ENCODE measurements around the gene CCDC69.
"Not testable (repeated sequence)": the region's sequence is repeated elsewhere in the genome, so short reads cannot be mapped to it uniquely, and the experiment has no call there.

CCDC69 gene

DNA sequence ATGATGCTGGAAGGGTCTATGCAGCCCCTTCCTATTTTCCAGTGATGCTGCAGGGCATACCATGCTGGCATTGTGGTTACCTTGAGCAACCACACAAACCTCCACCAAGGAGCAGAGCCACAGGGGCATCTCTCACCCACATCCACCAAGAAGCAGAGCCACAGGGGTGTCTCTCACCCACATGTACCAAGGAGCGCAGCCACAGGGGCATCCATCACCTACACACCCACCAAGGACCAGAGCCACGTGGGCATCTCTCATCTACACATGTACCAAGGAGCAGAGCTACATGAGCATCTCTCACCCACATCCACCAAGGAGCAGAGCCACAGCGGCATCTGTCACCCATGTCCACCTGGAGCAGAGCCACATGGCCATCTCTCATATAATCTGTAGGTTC is 20.3 kb upstream of the CCDC69 start:
- Histone ChIP-seq H3K4me3 (ENCODE audit: low read depth in 1 of 2, low read length in 1 of 2) (no peak overlapping the region), H3K36me3 (no peaks in the 10 kb centered on the region), H3K4me1 (ENCODE audit: control insufficient read depth in 1 of 2, insufficient read depth in 1 of 2, low read depth in 1 of 2, low read length in 1 of 2) (peaks cover 16 to 22% of the 10 kb centered on the region in 2 experiments), H3K27ac (no peak overlapping the region), H3K9me3 (no peaks in the 10 kb centered on the region), H3K27me3 (no peaks in the 10 kb centered on the region)
- TF ChIP-seq, protein P1, sequence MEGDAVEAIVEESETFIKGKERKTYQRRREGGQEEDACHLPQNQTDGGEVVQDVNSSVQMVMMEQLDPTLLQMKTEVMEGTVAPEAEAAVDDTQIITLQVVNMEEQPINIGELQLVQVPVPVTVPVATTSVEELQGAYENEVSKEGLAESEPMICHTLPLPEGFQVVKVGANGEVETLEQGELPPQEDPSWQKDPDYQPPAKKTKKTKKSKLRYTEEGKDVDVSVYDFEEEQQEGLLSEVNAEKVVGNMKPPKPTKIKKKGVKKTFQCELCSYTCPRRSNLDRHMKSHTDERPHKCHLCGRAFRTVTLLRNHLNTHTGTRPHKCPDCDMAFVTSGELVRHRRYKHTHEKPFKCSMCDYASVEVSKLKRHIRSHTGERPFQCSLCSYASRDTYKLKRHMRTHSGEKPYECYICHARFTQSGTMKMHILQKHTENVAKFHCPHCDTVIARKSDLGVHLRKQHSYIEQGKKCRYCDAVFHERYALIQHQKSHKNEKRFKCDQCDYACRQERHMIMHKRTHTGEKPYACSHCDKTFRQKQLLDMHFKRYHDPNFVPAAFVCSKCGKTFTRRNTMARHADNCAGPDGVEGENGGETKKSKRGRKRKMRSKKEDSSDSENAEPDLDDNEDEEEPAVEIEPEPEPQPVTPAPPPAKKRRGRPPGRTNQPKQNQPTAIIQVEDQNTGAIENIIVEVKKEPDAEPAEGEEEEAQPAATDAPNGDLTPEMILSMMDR (IDR thresholded peaks at IDR 0.05): no peak

DNA sequence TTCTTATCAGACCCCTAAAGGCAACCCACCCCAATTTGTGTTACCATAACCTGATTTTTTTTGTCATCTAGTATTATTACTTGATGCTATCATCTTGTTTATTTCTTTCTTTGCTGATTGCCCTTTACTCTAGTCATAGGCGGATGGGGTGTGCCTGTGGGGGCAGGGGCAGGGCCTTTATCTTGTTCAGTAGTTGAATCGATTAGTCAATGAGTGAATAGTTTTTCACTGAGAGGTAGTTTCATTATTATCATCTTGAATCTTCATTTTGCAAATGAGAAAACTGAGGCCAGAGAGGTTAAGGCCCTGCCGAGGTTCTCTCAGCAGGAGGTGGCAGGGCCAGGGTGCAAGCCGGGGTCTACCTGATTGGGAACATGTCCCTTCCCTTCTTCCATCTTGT is 19.7 kb upstream of the CCDC69 start:
- Histone ChIP-seq H3K4me1 (ENCODE audit: control insufficient read depth in 1 of 2, insufficient read depth in 1 of 2, low read depth in 1 of 2, low read length in 1 of 2) (peaks cover 18 to 25% of the 10 kb centered on the region in 2 experiments), H3K36me3 (no peaks in the 10 kb centered on the region), H3K27me3 (peaks cover 1% of the 10 kb centered on the region), H3K27ac (no peak overlapping the region), H3K9me3 (no peaks in the 10 kb centered on the region), H3K4me3 (ENCODE audit: low read depth in 1 of 2, low read length in 1 of 2) (no peak overlapping the region)
- TF ChIP-seq, protein P1 (IDR thresholded peaks at IDR 0.05): no peak

DNA sequence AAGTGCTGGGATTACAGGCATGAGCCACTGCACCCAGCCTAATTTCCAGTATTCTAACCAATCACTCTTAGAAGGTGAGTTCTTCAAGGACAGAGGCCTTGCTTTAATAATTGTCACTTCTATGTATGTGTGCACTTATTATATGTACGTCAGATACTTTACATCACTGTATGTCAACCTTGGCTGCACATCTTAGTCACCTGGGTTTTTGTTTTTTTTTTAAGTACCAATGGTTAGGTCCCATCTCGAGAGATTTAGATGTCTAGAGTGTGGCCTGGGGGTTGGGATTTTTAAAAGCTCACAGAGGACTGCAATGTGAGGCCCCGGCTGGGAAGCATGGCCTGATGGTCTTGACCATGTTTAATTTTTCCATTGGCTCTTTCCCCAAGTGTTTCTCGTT is 19.2 kb upstream of the CCDC69 start:
- no peak overlapping the region for H3K4me3 ChIP-seq (ENCODE audit: low read depth in 1 of 2, low read length in 1 of 2)
- H3K36me3 ChIP-seq: no peaks in the 10 kb centered on the region
- no peak overlapping the region for H3K27ac ChIP-seq
- TF ChIP-seq, protein P1 (IDR thresholded peaks at IDR 0.05): no peak
- no peaks in the 10 kb centered on the region for H3K9me3 ChIP-seq
- peaks cover 6% of the 10 kb centered on the region for H3K27me3 ChIP-seq
- H3K4me1 ChIP-seq (ENCODE audit: control insufficient read depth in 1 of 2, insufficient read depth in 1 of 2, low read depth in 1 of 2, low read length in 1 of 2): peaks cover 18 to 25% of the 10 kb centered on the region in 2 experiments

DNA sequence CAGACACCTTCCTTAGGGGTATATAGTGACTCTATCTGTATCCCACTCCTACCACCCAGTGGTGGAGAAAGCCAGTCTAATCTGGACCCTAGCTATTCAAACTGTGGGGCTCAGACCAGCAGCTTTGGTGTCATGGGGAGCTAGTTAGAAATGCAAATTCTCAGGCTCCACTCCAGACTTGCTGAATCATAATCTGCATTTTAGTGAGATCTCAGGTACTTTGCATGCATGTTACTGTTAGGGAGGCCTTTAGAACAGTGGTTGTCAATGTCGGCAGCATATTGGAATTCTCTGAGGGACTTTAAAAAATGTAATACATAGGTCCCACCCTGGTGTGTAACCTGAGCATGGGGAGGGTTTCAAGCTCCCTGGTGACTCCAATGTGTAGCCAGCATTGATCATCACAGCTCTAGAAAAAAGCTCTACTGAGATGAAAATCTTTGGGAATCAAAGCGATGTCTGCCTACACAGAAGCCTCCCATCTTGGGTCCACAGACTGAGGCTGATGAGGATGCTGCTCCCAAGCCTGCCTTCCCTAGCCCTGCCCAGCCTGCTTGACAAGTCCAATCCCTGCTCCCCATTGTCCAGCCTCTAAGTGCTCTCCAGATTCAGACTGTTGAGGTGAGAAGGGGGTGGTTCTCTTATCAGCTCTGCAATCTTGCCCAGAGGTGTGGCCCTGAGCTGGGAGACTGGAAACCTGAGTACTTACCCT is 17.2 kb upstream of the CCDC69 start:
- Histone ChIP-seq H3K4me1 (ENCODE audit: control insufficient read depth in 1 of 2, insufficient read depth in 1 of 2, low read depth in 1 of 2, low read length in 1 of 2) (peaks cover 17 to 25% of the 10 kb centered on the region in 2 experiments), H3K9me3 (no peaks in the 10 kb centered on the region), H3K36me3 (no peaks in the 10 kb centered on the region), H3K27ac (no peak overlapping the region), H3K27me3 (peaks cover 6% of the 10 kb centered on the region), H3K4me3 (ENCODE audit: low read depth in 1 of 2, low read length in 1 of 2) (no peak overlapping the region)
- TF ChIP-seq, protein P1 (IDR thresholded peaks at IDR 0.05): no peak

DNA sequence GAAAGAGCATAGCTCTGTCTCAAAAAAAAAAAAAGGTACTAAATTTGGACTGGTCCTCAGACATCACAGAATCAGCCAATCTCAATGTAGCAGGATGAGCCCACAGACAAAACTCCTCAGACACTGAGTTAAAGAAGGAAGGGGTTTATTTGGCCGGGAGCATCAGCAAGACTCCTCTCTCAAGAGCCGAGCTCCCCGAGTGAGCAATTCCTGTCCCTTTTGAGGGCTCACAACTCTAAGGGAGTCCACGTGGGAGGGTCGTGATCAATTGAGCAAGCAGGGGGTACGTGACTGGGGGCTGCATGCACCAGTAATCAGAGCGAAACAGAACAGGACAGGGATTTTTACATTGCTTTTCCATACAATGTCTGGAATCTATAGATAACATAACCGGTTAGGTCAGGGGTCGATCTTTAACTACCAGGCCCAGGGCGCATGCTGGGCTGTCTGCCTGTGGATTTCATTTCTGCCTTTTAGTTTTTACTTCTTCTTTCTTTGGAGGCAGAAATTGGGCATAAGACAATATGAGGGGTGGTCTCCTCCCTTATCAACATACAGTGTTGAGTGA is 16.5 kb upstream of the CCDC69 start:
- H3K4me3 ChIP-seq (ENCODE audit: low read depth in 1 of 2, low read length in 1 of 2); H3K36me3 ChIP-seq; H3K9me3 ChIP-seq; H3K27me3 ChIP-seq; H3K27ac ChIP-seq: not testable (repeated sequence)
- H3K4me1 ChIP-seq (ENCODE audit: control insufficient read depth in 1 of 2, insufficient read depth in 1 of 2, low read depth in 1 of 2, low read length in 1 of 2): peaks cover 16 to 25% of the 10 kb centered on the region in 2 experiments

DNA sequence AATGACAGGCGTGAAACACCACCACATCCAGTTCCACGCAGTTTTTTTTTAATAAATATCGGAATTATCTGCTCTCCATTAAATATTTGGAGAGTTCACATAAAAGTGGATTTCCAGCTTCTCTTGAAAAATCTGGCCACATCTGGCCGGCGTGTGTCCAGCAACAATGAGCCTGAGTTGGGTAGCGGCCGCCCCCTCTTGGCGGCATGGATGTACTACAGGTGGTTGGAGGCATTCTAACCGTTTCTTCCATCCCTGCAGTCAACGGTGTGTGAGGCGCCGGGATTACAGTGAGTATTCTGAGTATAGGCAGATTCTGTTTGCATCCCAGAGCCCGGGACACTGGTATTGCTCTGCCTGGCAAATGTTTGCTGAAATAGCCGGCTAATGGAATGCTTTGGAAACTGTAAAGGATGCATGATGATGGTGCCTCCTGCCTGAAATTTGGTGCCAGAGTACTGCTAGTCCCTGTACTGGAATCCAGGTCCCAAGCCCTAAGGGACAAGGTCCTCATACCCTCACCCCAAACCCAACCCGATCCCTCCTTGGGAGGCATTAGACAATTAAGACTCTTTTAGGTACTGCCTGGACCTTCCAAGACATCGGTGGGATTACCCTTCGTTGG is 15.5 kb upstream of the CCDC69 start:
- H3K27ac ChIP-seq: no peak overlapping the region
- no peak overlapping the region for H3K4me3 ChIP-seq (ENCODE audit: low read depth in 1 of 2, low read length in 1 of 2)
- TF ChIP-seq, protein P1 (IDR thresholded peaks at IDR 0.05): peak; percentile 92
- H3K36me3 ChIP-seq: no peaks in the 10 kb centered on the region
- H3K9me3 ChIP-seq: no peaks in the 10 kb centered on the region
- H3K27me3 ChIP-seq: peaks cover 6% of the 10 kb centered on the region
- H3K4me1 ChIP-seq (ENCODE audit: control insufficient read depth in 1 of 2, insufficient read depth in 1 of 2, low read depth in 1 of 2, low read length in 1 of 2): peaks cover 23 to 31% of the 10 kb centered on the region in 2 experiments

Data from neutrophil (primary cell).